ENCODE measurements around the gene FOXR1. TPM values are rescaled to one million over a fixed set of nuclear protein-coding genes. Genes with fewer than 3 reads are reported as not detected.
"Not testable (repeated sequence)": the region's sequence is repeated elsewhere in the genome, so short reads cannot be mapped to it uniquely, and the experiment has no call there.

The FOXR1 gene
- total RNA-seq, 1 experiment from 2014 or later: not detected

DNA sequence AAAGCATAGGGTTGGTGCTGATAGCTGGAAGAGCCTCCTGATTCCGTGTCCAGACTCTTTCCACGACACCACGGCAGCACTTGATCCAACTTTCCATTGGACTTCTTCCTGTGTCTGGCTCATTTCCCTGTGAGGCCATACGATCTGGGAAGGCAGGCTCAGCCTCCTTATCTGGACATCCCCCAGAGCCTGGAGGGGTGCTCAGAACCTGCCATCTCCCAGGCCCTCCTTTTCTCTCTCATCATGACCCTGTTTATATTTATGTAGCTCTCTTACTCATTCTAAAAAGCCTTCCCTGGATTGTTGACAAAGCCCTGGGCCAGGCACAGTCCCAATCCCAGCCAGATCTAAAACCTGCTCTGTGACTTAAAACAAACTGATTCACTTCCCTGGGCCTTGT lies 38.1 kb upstream of the FOXR1 start:
- no peaks in the 10 kb centered on the region for H3K9me3 ChIP-seq (replicated peaks)
- H3K27ac ChIP-seq: no peak overlapping the region
- H3K4me1 ChIP-seq: no peaks in the 10 kb centered on the region
- no peaks in the 10 kb centered on the region for H3K27me3 ChIP-seq
- DNase-seq: no peak
- no peaks in the 10 kb centered on the region for H3K36me3 ChIP-seq
- H3K4me3 ChIP-seq: no peak overlapping the region

- H3K4me3 ChIP-seq: no peak overlapping the region
- no peak overlapping the region for H3K27ac ChIP-seq
- H3K9me3 ChIP-seq (replicated peaks): no peaks in the 10 kb centered on the region
- H3K4me1 ChIP-seq: no peaks in the 10 kb centered on the region
- no peaks in the 10 kb centered on the region for H3K27me3 ChIP-seq
- DNase-seq: no peak
- H3K36me3 ChIP-seq: no peaks in the 10 kb centered on the region
Measured at GRCh38 chr11:118935376-118935775, 36.2 kb upstream of the FOXR1 start.

GRCh38 chr11:118938491-118939403 lies 32.8 kb upstream of the FOXR1 start:
- Histone ChIP-seq H3K4me3 (no peak overlapping the region), H3K9me3 (replicated peaks) (no peaks in the 10 kb centered on the region), H3K4me1 (no peaks in the 10 kb centered on the region), H3K27ac (no peak overlapping the region), H3K36me3 (no peaks in the 10 kb centered on the region), H3K27me3 (no peaks in the 10 kb centered on the region)
- DNase-seq: no peak

- no peak overlapping the region for H3K4me3 ChIP-seq
- H3K4me1 ChIP-seq: no peaks in the 10 kb centered on the region
- H3K9me3 ChIP-seq (replicated peaks): no peaks in the 10 kb centered on the region
- no peak overlapping the region for H3K27ac ChIP-seq
- no peak for DNase-seq
- H3K27me3 ChIP-seq: no peaks in the 10 kb centered on the region
- no peaks in the 10 kb centered on the region for H3K36me3 ChIP-seq
Measured at GRCh38 chr11:118939404-118939915, 32.1 kb upstream of the FOXR1 start.

GRCh38 chr11:118939953-118940598 lies 31.5 kb upstream of the FOXR1 start:
- Histone ChIP-seq H3K4me3 (no peak overlapping the region), H3K36me3 (no peaks in the 10 kb centered on the region), H3K27ac (no peak overlapping the region), H3K4me1 (no peaks in the 10 kb centered on the region), H3K9me3 (replicated peaks) (no peaks in the 10 kb centered on the region), H3K27me3 (no peaks in the 10 kb centered on the region)
- DNase-seq: no peak

DNA sequence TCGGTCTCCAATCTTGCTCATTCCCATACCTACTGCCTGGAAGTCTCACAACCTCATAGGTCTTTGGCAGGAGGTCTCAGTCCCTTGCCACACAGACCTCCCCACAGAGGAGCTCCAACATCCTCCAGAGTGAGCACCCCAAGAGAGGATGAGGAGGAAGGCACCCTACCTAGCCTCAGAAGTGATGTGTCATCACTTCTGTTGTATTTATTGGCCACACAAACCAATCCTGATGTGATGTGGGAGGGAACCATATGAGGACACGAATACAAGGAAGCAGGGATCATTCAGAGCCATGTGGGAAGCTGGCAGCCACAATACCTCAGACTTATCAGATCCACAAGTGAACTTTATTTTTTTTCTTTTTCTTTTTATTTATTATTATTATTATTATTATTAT lies 24.5 kb upstream of the FOXR1 start:
- H3K36me3 ChIP-seq: no peaks in the 10 kb centered on the region
- DNase-seq: no peak
- no peak overlapping the region for H3K4me3 ChIP-seq
- H3K27ac ChIP-seq: no peak overlapping the region
- no peaks in the 10 kb centered on the region for H3K9me3 ChIP-seq (replicated peaks)
- H3K4me1 ChIP-seq: no peaks in the 10 kb centered on the region
- no peaks in the 10 kb centered on the region for H3K27me3 ChIP-seq

- no peak for DNase-seq
- no peak overlapping the region for H3K4me3 ChIP-seq
- H3K9me3 ChIP-seq (replicated peaks): no peaks in the 10 kb centered on the region
- H3K4me1 ChIP-seq: no peaks in the 10 kb centered on the region
- H3K36me3 ChIP-seq: no peaks in the 10 kb centered on the region
- no peaks in the 10 kb centered on the region for H3K27me3 ChIP-seq
- no peak overlapping the region for H3K27ac ChIP-seq
Measured at GRCh38 chr11:118948000-118948399, 23.6 kb upstream of the FOXR1 start.

GRCh38 chr11:118953265-118953664 lies 18.3 kb upstream of the FOXR1 start:
- H3K4me3 ChIP-seq: no peak overlapping the region
- 0 out of 2 replicates have a peak, but pooled peaks cover 3% of the 10 kb centered on the region for H3K4me1 ChIP-seq
- H3K27me3 ChIP-seq: no peaks in the 10 kb centered on the region
- no peak overlapping the region for H3K27ac ChIP-seq
- no peaks in the 10 kb centered on the region for H3K9me3 ChIP-seq (replicated peaks)
- no peaks in the 10 kb centered on the region for H3K36me3 ChIP-seq
- peak; percentile 42 to 52 for DNase-seq

- DNase-seq: peak; percentile 39 to 54
- H3K9me3 ChIP-seq (replicated peaks); H3K27me3 ChIP-seq; H3K4me1 ChIP-seq; H3K4me3 ChIP-seq; H3K27ac ChIP-seq; H3K36me3 ChIP-seq: not testable (repeated sequence)
Measured at GRCh38 chr11:118953976-118954375, 17.6 kb upstream of the FOXR1 start.

- H3K9me3 ChIP-seq (replicated peaks): no peaks in the 10 kb centered on the region
Measured at GRCh38 chr11:118956094-118956846, 15.3 kb upstream of the FOXR1 start, which contains the start of gene UPK2. UPK2 (plus strand) TSS chr11:118956298; CDS start chr11:118956351, 53 bp downstream.

DNA sequence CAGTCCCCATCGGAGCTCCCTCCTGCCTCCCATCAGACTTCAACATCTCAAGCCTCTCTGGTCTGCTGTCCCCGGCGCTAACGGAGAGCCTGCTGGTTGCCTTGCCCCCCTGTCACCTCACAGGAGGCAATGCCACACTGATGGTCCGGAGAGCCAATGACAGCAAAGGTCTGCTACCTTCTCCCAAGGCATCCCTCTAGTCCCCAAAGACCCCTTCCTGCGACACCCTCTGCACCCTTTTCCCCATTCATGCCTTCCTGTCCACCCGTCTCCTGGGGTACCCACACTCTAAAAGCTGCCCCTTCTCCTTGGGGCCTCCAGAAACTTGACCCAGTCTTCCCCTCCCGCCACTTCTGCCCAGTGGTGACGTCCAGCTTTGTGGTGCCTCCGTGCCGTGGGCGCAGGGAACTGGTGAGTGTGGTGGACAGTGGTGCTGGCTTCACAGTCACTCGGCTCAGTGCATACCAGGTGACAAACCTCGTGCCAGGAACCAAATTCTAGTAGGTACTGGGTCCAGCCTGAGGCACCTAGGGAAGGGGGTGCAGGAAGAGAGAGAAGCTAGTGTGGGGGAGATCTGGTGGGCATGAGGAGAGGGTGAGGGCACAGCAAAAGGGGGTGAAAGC lies 14.6 kb upstream of the FOXR1 start:
- Histone ChIP-seq H3K27ac (no peak overlapping the region), H3K4me3 (no peak overlapping the region), H3K4me1 (0 out of 2 replicates have a peak, but pooled peaks cover 3% of the 10 kb centered on the region), H3K27me3 (no peaks in the 10 kb centered on the region), H3K36me3 (no peaks in the 10 kb centered on the region), H3K9me3 (replicated peaks) (no peaks in the 10 kb centered on the region)
- no peak for DNase-seq

More at GRCh38 chr11:118956094-118956846, 15.3 kb upstream of the FOXR1 start, which contains the start of gene UPK2:
- H3K36me3 ChIP-seq: no peaks in the 10 kb centered on the region
- H3K27ac ChIP-seq: no peak within 1 kb of the TSS
- 0 out of 2 replicates have a peak, but pooled peaks cover 3% of the 10 kb centered on the region for H3K4me1 ChIP-seq
- no peak within 1 kb of the TSS for H3K4me3 ChIP-seq
- peak; percentile 70 to 81 for DNase-seq
- no peaks in the 10 kb centered on the region for H3K27me3 ChIP-seq

DNA sequence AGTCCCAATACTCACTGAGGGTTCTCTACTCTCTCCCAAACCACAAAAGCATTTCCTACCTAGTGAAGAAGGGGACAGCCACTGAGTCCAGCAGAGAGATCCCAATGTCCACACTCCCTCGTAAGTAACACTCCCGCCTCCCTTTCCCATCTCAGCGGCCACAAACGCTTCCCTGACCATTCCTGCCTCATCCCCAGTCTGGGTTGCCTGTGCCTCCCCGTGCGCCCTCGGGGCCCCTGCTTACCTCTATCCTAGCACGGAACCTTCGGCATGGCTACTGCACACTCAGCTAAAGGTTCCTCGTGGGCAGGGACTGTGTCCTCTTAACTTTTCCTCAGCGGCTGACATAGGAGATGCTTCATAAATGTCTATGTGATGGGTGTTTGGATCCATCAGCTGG lies 14.0 kb upstream of the FOXR1 start:
- DNase-seq: no peak
- Histone ChIP-seq H3K4me1 (0 out of 2 replicates have a peak, but pooled peaks cover 3% of the 10 kb centered on the region), H3K36me3 (no peaks in the 10 kb centered on the region), H3K9me3 (replicated peaks) (no peaks in the 10 kb centered on the region), H3K27ac (no peak overlapping the region), H3K27me3 (no peaks in the 10 kb centered on the region), H3K4me3 (no peak overlapping the region)

DNA sequence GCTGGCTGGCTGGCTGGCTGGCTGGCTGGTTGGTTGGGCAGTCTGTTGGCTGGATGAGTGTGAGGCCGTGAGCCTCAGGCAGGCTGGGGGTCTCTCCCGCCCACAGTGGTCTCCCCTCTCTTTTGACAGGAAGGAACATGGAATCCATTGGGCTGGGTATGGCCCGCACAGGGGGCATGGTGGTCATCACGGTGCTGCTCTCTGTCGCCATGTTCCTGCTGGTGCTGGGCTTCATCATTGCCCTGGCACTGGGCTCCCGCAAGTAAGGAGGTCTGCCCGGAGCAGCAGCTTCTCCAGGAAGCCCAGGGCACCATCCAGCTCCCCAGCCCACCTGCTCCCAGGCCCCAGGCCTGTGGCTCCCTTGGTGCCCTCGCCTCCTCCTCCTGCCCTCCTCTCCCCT lies 13.6 kb upstream of the FOXR1 start:
- Histone ChIP-seq H3K9me3 (replicated peaks) (no peaks in the 10 kb centered on the region), H3K36me3 (no peaks in the 10 kb centered on the region), H3K27ac (no peak overlapping the region), H3K4me3 (no peak overlapping the region), H3K4me1 (0 out of 2 replicates have a peak, but pooled peaks cover 3% of the 10 kb centered on the region), H3K27me3 (no peaks in the 10 kb centered on the region)
- DNase-seq: no peak

- no peaks in the 10 kb centered on the region for H3K27me3 ChIP-seq
- 0 out of 2 replicates have a peak, but pooled peaks cover 3% of the 10 kb centered on the region for H3K4me1 ChIP-seq
- no peak overlapping the region for H3K27ac ChIP-seq
- no peak for DNase-seq
- no peaks in the 10 kb centered on the region for H3K9me3 ChIP-seq (replicated peaks)
- H3K36me3 ChIP-seq: no peaks in the 10 kb centered on the region
- no peak overlapping the region for H3K4me3 ChIP-seq
Measured at GRCh38 chr11:118958577-118958976, 13.0 kb upstream of the FOXR1 start.
